HCT116 (cell line): ENCODE data around the gene DELE1. TPM values are rescaled to one million over a fixed set of nuclear protein-coding genes. Genes with fewer than 3 reads are reported as not detected.

Experiments used
- ATAC-seq: fragments of 200-7000 bp; cut with Tn5 transposase; 2 replicates; pipeline ENCODE4 v1.9.1; 2020; ENCODE audit warnings: mild to moderate bottlenecking, moderate library complexity
- BruUV-seq: library from RNA; stranded (reverse); fragments of 400-500 nt; replicated peaks from 2 replicates; lab custom pipeline; 2021; lab: Mats Ljungman, UMichigan
- CTCF ChIA-PET: fragments of 300-600 bp; sonication (Branson Sonifier 250); formaldehyde crosslinking; loops from one replicate; lab custom pipeline; 2021; ENCODE audit warnings: antibody characterized with exemption; lab: Charles Lee
- POLR2A ChIA-PET: fragments of 300-600, 350-600 bp; sonication (Branson Sonifier 250); formaldehyde crosslinking; loops from one replicate; lab custom pipeline; 2021; ENCODE audit warnings: antibody characterized with exemption; lab: Charles Lee
- RAD21 ChIA-PET, 2 experiments: fragments of 300-600 bp; sonication (Branson Sonifier 250); formaldehyde crosslinking; loops; one replicate each; lab custom pipeline; 2023; ENCODE audit warnings: low total read pairs in 2 of 2; ENCODE audit not compliant: uncharacterized antibody in 2 of 2, unreplicated experiment in 2 of 2, low non-redundant PET in 1 of 2; lab: Charles Lee
- DNase-seq: peaks from one replicate; pipeline ENCODE4 v3.0.0-alpha.2; 2010; ENCODE audit warnings: low read depth, low spot score
- H2AFZ ChIP-seq: fragments of 200-600 bp; shearing (Covaris generic), sonication (generic); 2 replicates; pipeline ENCODE4 v1.6.1; 2017; ENCODE audit warnings: low read depth, mixed run types, mixed read lengths, antibody characterized with exemption, low read length; ENCODE audit not compliant: poor library complexity, severe bottlenecking
- H3K27ac ChIP-seq: 2 replicates; pipeline ENCODE4 v1.5.1; 2012; ENCODE audit warnings: low read depth, low read length
- H3K27me3 ChIP-seq: fragments of 200-600 bp; sonication (generic); 2 replicates; pipeline ENCODE4 v1.6.1; 2016; ENCODE audit warnings: mixed run types, low read length, mixed read lengths; ENCODE audit not compliant: insufficient read depth
- H3K36me3 ChIP-seq, 2 experiments: fragments of 200-500 bp in 1 of 2; fragments of 200-600 bp in 1 of 2; sonication (Bioruptor generic) in 1 of 2; sonication (generic) in 1 of 2; 2 replicates each; pipeline versions ENCODE4 v1.5.1 to v1.6.1; 2014 to 2016; ENCODE audit warnings: low read length in 2 of 2, inconsistent platforms in 1 of 2, mixed read lengths in 1 of 2, mixed run types in 1 of 2; ENCODE audit not compliant: insufficient read depth in 2 of 2, control insufficient read depth in 1 of 2
- H3K4me1 ChIP-seq, 2 experiments: fragments of 200-600 bp in 1 of 2; sonication (generic) in 1 of 2; 2 replicates each; pipeline versions ENCODE4 v1.5.1 to v1.6.1; 2012 to 2017; ENCODE audit warnings: low read length in 2 of 2, inconsistent platforms in 1 of 2, mild to moderate bottlenecking in 1 of 2, mixed read lengths in 1 of 2, mixed run types in 1 of 2, moderate library complexity in 1 of 2; ENCODE audit not compliant: insufficient read depth in 2 of 2, control insufficient read depth in 1 of 2
- H3K4me2 ChIP-seq: fragments of 200-600 bp; sonication (generic); 2 replicates; pipeline ENCODE4 v1.6.1; 2017; ENCODE audit warnings: mixed run types, low read length, mixed read lengths
- H3K4me3 ChIP-seq, 2 experiments: fragments of 200-600 bp in 1 of 2; sonication (generic) in 1 of 2; replicated peaks in 1 of 2; 2 replicates each; pipeline ENCODE4 v1.5.1; 2011 to 2016; ENCODE audit warnings: low read length in 2 of 2, control low read depth in 1 of 2, low read depth in 1 of 2, mild to moderate bottlenecking in 1 of 2, mixed read lengths in 1 of 2, mixed run types in 1 of 2
- H3K79me2 ChIP-seq: fragments of 200-600 bp; sonication (generic); 2 replicates; pipeline ENCODE4 v1.6.1; 2017; ENCODE audit warnings: mild to moderate bottlenecking, mixed run types, low read length, moderate library complexity, mixed read lengths; ENCODE audit not compliant: insufficient read depth
- H3K9ac ChIP-seq: fragments of 200-600 bp; sonication (generic); 2 replicates; pipeline ENCODE4 v1.6.1; 2016; ENCODE audit warnings: low read length, mixed read lengths
- H3K9me2 ChIP-seq: fragments of 200-600 bp; sonication (generic), shearing (Covaris generic); 2 replicates; pipeline ENCODE4 v1.6.1; 2017; ENCODE audit warnings: mixed run types, mild to moderate bottlenecking, moderate library complexity; ENCODE audit not compliant: insufficient read depth
- H3K9me3 ChIP-seq, 2 experiments: fragments of 200-500 bp in 1 of 2; fragments of 200-600 bp in 1 of 2; sonication (Bioruptor generic) in 1 of 2; sonication (generic) in 1 of 2; 2 replicates each; pipeline ENCODE4 v1.6.1; 2014 to 2017; ENCODE audit warnings: low read length in 2 of 2, mixed read lengths in 2 of 2, inconsistent platforms in 1 of 2, low read depth in 1 of 2, mild to moderate bottlenecking in 1 of 2, mixed run types in 1 of 2, moderate library complexity in 1 of 2; ENCODE audit not compliant: control insufficient read depth in 1 of 2, insufficient read depth in 1 of 2
- H4K20me1 ChIP-seq: fragments of 200-600 bp; sonication (generic), shearing (Covaris generic); 2 replicates; pipeline ENCODE4 v1.6.1; 2017; ENCODE audit warnings: mixed run types, mild to moderate bottlenecking, moderate library complexity; ENCODE audit not compliant: insufficient read depth
- CTCF ChIP-seq, 3 experiments: fragments of 200-600 bp in 1 of 3; sonication (generic) in 1 of 3; IDR thresholded peaks in 2 of 3; conservative IDR thresholded peaks in 1 of 3; 2 replicates each; pipeline ENCODE4 v1.5.1; 2012 to 2017; ENCODE audit warnings: low read depth in 2 of 3, low read length in 2 of 3, antibody characterized with exemption in 1 of 3, borderline replicate concordance in 1 of 3, control low read depth in 1 of 3, mild to moderate bottlenecking in 1 of 3, mixed read lengths in 1 of 3, mixed run types in 1 of 3, moderate library complexity in 1 of 3; ENCODE audit not compliant: insufficient read depth in 1 of 3
- EGR1 ChIP-seq: IDR thresholded peaks from 2 replicates; pipeline ENCODE4 v1.6.1; 2012; ENCODE audit warnings: low read depth
- JUND ChIP-seq: IDR thresholded peaks from 2 replicates; pipeline ENCODE4 v1.6.1; 2012
- RAD21 ChIP-seq: IDR thresholded peaks from 2 replicates; pipeline ENCODE4 v1.6.1; 2012; ENCODE audit warnings: low read depth, mild to moderate bottlenecking
- SIN3A ChIP-seq: IDR thresholded peaks from 2 replicates; pipeline ENCODE4 v1.6.1; 2012; ENCODE audit warnings: low read depth
- TCF7L2 ChIP-seq: IDR thresholded peaks from 2 replicates; pipeline ENCODE4 v1.7.0; 2011; ENCODE audit warnings: borderline replicate concordance, inconsistent platforms; ENCODE audit not compliant: insufficient read depth, insufficient read length; ENCODE audit errors: extremely low read depth
- YY1 ChIP-seq: IDR thresholded peaks from 2 replicates; pipeline ENCODE4 v1.6.1; 2011; ENCODE audit warnings: low read length, low read depth, moderate library complexity, mild to moderate bottlenecking; ENCODE audit not compliant: insufficient replicate concordance; ENCODE audit errors: extremely low read depth
- ZFX ChIP-seq: fragments of 450-650 bp; IDR thresholded peaks from 2 replicates; pipeline ENCODE4 v1.6.1; 2017
- intact Hi-C: fragments of 100-400 bp; cut with micrococcal nuclease; formaldehyde crosslinking; loops from 2 replicates; pipeline ENCODE4 v1.10.0; 2022
- total RNA-seq: library from RNA; stranded (reverse); gene quantifications from one replicate; pipeline ENCODE4 v1.2.1, GENCODE V29; 2021; ENCODE audit not compliant: unreplicated experiment
- TF ChIP-seq, protein P1 (sequence below): IDR thresholded peaks from 2 replicates; pipeline ENCODE4 v1.6.1; 2012

DELE1 gene
- total RNA-seq, 1 experiment from 2014 or later, result 74.1 TPM

- TF ChIP-seq CTCF (IDR thresholded peaks at IDR 0.05 in 2 of 3, conservative IDR thresholded peaks at IDR 0.05 in 1 of 3; ENCODE audit: borderline replicate concordance in 1 of 3, insufficient read depth in 1 of 3, low read depth in 2 of 3, low read length in 2 of 3) (no peak), JUND (no peak), ZFX (no peak), SIN3A (no peak), RAD21 (no peak), EGR1 (no peak), TCF7L2 (no peak)
- TF ChIP-seq, protein P1, sequence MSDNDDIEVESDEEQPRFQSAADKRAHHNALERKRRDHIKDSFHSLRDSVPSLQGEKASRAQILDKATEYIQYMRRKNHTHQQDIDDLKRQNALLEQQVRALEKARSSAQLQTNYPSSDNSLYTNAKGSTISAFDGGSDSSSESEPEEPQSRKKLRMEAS, result no peak
These were observed 28.3 kb downstream of the DELE1 start (continued) for GRCh38 chr5:141952020-141952419.

GRCh38 chr5:141954194-141954593, 30.5 kb downstream of the DELE1 start:
- Histone ChIP-seq H3K9me2 (no peaks in the 10 kb centered on the region), H3K4me2 (no peak overlapping the region), H3K36me3 (no peaks in the 10 kb centered on the region), H3K27me3 (no peaks in the 10 kb centered on the region), H3K9ac (no peak overlapping the region), H3K79me2 (no peaks in the 10 kb centered on the region)
- CTCF ChIA-PET, result interaction anchor here (1.5 kb wide), 1 partner anchor 15 kb away, joined by 3 read pairs; the partner anchor contains the start of gene RNF14
- DNase-seq, result no peak
- TF ChIP-seq YY1, result no peak
- TF ChIP-seq, all 23 proteins: peak for 0
- Histone ChIP-seq H4K20me1 (no peaks in the 10 kb centered on the region), H3K4me1 (no peaks in the 10 kb centered on the region), H3K4me3 (no peak overlapping the region), H3K27ac (no peak overlapping the region), H2AFZ (no peak overlapping the region), H3K9me3 (no peaks in the 10 kb centered on the region)
- intact Hi-C loops, result no loop called here
- ChIA-PET RAD21 (no interaction called here), POLR2A (no interaction called here)
- BruUV-seq, result no TSS peak
- ATAC-seq, result no peak
